ENCODE results near the gene CUL4B. TPM values are rescaled to one million over a fixed set of nuclear protein-coding genes. Genes with fewer than 3 reads are reported as not detected.

CUL4B gene
- total and polyA plus RNA-seq, 4 experiments from 2014 or later = 24.3 to 61.0 (median 39.9) TPM

GRCh38 chrX:120560405-120560841 is 339 bp downstream of the CUL4B start:
- no peaks in the 10 kb centered on the region for H3K27me3 ChIP-seq (ENCODE audit: insufficient read depth, low read length)
- Mint-ChIP-seq H3K36me3 (peaks cover 4 to 27% of the 10 kb centered on the region in 2 donors), H3K4me1 (peaks cover 10 to 46% (median 18%) of the 10 kb centered on the region in 4 donors), H3K27ac (peak overlapping the region; percentile 94 to 98 (median 96)), H3K27me3 (no peaks in the 10 kb centered on the region), H3K9me3 (no peaks in the 10 kb centered on the region), H3K4me3 (peak overlapping the region; percentile 91 to 99 (median 94))
- H3K36me3 ChIP-seq (ENCODE audit: insufficient read depth, low read length) = no peaks in the 10 kb centered on the region
- peak in 2 of 5 donors; percentile 49 to 64 for DNase-seq
- no peaks in the 10 kb centered on the region for H3K9me3 ChIP-seq (ENCODE audit: control insufficient read depth in 1 of 2, low read length in 2 of 2)
- H3K4me3 ChIP-seq (ENCODE audit: low read length in 2 of 2) = peak overlapping the region; percentile 59 to 90
- POLR2A ChIA-PET (ENCODE audit: partially characterized antibody) = interaction anchor here (0.6 to 5.4 kb wide), 18 partner anchors 8 to 310 kb away, joined by 3 to 136 read pairs (median 4); partner anchors contain the start of genes C1GALT1C1, MCTS1 and ZBTB33
- H3K4me1 ChIP-seq (ENCODE audit: insufficient read depth, low read length) = peaks cover 34% of the 10 kb centered on the region
- CTCF ChIA-PET (ENCODE audit: partially characterized antibody) = interaction anchor here (2.2 kb wide), 1 partner anchor 44 kb away, joined by 12 read pairs; the partner anchor contains the start of gene MCTS1
- intact Hi-C loops (cut with micrococcal nuclease) = loop anchor here (5.0 kb wide), 1 partner anchor 73 kb away; no protein-coding TSS in a partner anchor
- peak overlapping the region; percentile 91 for H3K27ac ChIP-seq (ENCODE audit: low read depth, low read length)

- peak in 4 of 5 donors; percentile 2 to 17 (median 6) for DNase-seq
- Mint-ChIP-seq H3K4me3 (peak overlapping the region; percentile 91 to 99 (median 94)), H3K27me3 (no peaks in the 10 kb centered on the region), H3K4me1 (peaks cover 10 to 48% (median 20%) of the 10 kb centered on the region in 4 donors), H3K27ac (peak overlapping the region; percentile 94 to 98 (median 96)), H3K9me3 (no peaks in the 10 kb centered on the region), H3K36me3 (peaks cover 4 to 29% of the 10 kb centered on the region in 2 donors)
- Histone ChIP-seq H3K36me3 (ENCODE audit: insufficient read depth, low read length) (no peaks in the 10 kb centered on the region), H3K4me3 (ENCODE audit: low read length in 2 of 2) (peak overlapping the region; percentile 59 to 90), H3K4me1 (ENCODE audit: insufficient read depth, low read length) (peaks cover 35% of the 10 kb centered on the region), H3K9me3 (ENCODE audit: control insufficient read depth in 1 of 2, low read length in 2 of 2) (no peaks in the 10 kb centered on the region), H3K27ac (ENCODE audit: low read depth, low read length) (peak overlapping the region; percentile 91), H3K27me3 (ENCODE audit: insufficient read depth, low read length) (no peaks in the 10 kb centered on the region)
- intact Hi-C loops (cut with micrococcal nuclease) = loop anchor here (5.0 kb wide), 1 partner anchor 73 kb away; no protein-coding TSS in a partner anchor
- POLR2A ChIA-PET (ENCODE audit: partially characterized antibody) = interaction anchor here (0.6 to 5.4 kb wide), 11 partner anchors 12 to 309 kb away, joined by 3 to 136 read pairs (median 4); partner anchors contain the start of genes C1GALT1C1, MCTS1 and ZBTB33
- CTCF ChIA-PET (ENCODE audit: partially characterized antibody) = interaction anchor here (0.7 kb wide), 1 partner anchor 44 kb away, joined by 3 read pairs; the partner anchor contains the start of gene MCTS1
Observed at GRCh38 chrX:120559804-120560203, 958 bp downstream of the CUL4B start.

GRCh38 chrX:120556251-120556650 is 4.5 kb downstream of the CUL4B start:
- Mint-ChIP-seq H3K9me3 (no peaks in the 10 kb centered on the region), H3K4me1 (peaks cover 10 to 36% (median 19%) of the 10 kb centered on the region in 4 donors), H3K27ac (peak overlapping the region in 3 of 7 donors; percentile 29 to 73 (median 42)), H3K27me3 (no peaks in the 10 kb centered on the region), H3K36me3 (peaks cover 4 to 29% of the 10 kb centered on the region in 2 donors), H3K4me3 (peak overlapping the region in 3 of 8 donors; percentile 12 to 55 (median 20))
- Histone ChIP-seq H3K4me1 (ENCODE audit: insufficient read depth, low read length) (peaks cover 37% of the 10 kb centered on the region), H3K36me3 (ENCODE audit: insufficient read depth, low read length) (no peaks in the 10 kb centered on the region), H3K27ac (ENCODE audit: low read depth, low read length) (no peak overlapping the region), H3K27me3 (ENCODE audit: insufficient read depth, low read length) (no peaks in the 10 kb centered on the region), H3K9me3 (ENCODE audit: control insufficient read depth in 1 of 2, low read length in 2 of 2) (no peaks in the 10 kb centered on the region), H3K4me3 (ENCODE audit: low read length in 2 of 2) (no peak overlapping the region)
- DNase-seq = no peak
- POLR2A ChIA-PET (ENCODE audit: partially characterized antibody) = interaction anchor here (0.6 to 0.8 kb wide), 2 partner anchors 64 to 74 kb away, joined by 3 read pairs; partner anchors contain the start of gene C1GALT1C1
- CTCF ChIA-PET (ENCODE audit: partially characterized antibody) = no interaction called here
- intact Hi-C loops (cut with micrococcal nuclease) = no loop called here

GRCh38 chrX:120549483-120550452 is 11.0 kb downstream of the CUL4B start:
- H3K4me1 Mint-ChIP-seq = peaks cover 7 to 11% (median 10%) of the 10 kb centered on the region in 4 donors
- H3K36me3 ChIP-seq (ENCODE audit: insufficient read depth, low read length) = no peaks in the 10 kb centered on the region
- peak overlapping the region in 1 of 8 donors; percentile 43 for H3K4me3 Mint-ChIP-seq
- peak overlapping the region in 2 of 7 donors; percentile 0 to 7 for H3K27ac Mint-ChIP-seq
- no peaks in the 10 kb centered on the region for H3K9me3 ChIP-seq (ENCODE audit: control insufficient read depth in 1 of 2, low read length in 2 of 2)
- H3K36me3 Mint-ChIP-seq = peaks cover 3 to 25% of the 10 kb centered on the region in 2 donors
- POLR2A ChIA-PET (ENCODE audit: partially characterized antibody) = no interaction called here
- H3K4me1 ChIP-seq (ENCODE audit: insufficient read depth, low read length) = peaks cover 8% of the 10 kb centered on the region
- no peaks in the 10 kb centered on the region for H3K27me3 Mint-ChIP-seq
- H3K27ac ChIP-seq (ENCODE audit: low read depth, low read length) = no peak overlapping the region
- no peaks in the 10 kb centered on the region for H3K27me3 ChIP-seq (ENCODE audit: insufficient read depth, low read length)
- no peaks in the 10 kb centered on the region for H3K9me3 Mint-ChIP-seq
- CTCF ChIA-PET (ENCODE audit: partially characterized antibody) = no interaction called here
- DNase-seq = no peak
- intact Hi-C loops (cut with micrococcal nuclease) = no loop called here
- H3K4me3 ChIP-seq (ENCODE audit: low read length in 2 of 2) = no peak overlapping the region

- no peak for DNase-seq
- H3K4me1 ChIP-seq (ENCODE audit: insufficient read depth, low read length) = no peaks in the 10 kb centered on the region
- H3K36me3 ChIP-seq (ENCODE audit: insufficient read depth, low read length) = peaks cover 27% of the 10 kb centered on the region
- Mint-ChIP-seq H3K36me3 (peaks cover 11 to 63% of the 10 kb centered on the region in 2 donors), H3K4me1 (peaks cover 0 to 2% (median 0%) of the 10 kb centered on the region in 4 donors), H3K4me3 (no peak overlapping the region), H3K27ac (peak overlapping the region in 3 of 7 donors; percentile 5 to 31 (median 19)), H3K9me3 (no peaks in the 10 kb centered on the region), H3K27me3 (no peaks in the 10 kb centered on the region)
- no peak overlapping the region for H3K27ac ChIP-seq (ENCODE audit: low read depth, low read length)
- H3K27me3 ChIP-seq (ENCODE audit: insufficient read depth, low read length) = no peaks in the 10 kb centered on the region
- H3K9me3 ChIP-seq (ENCODE audit: control insufficient read depth in 1 of 2, low read length in 2 of 2) = no peaks in the 10 kb centered on the region
- intact Hi-C loops (cut with micrococcal nuclease) = no loop called here
- ChIA-PET POLR2A (ENCODE audit: partially characterized antibody) (no interaction called here), CTCF (ENCODE audit: partially characterized antibody) (no interaction called here)
- H3K4me3 ChIP-seq (ENCODE audit: low read length in 2 of 2) = no peak overlapping the region
Observed at GRCh38 chrX:120536061-120536460, 24.7 kb downstream of the CUL4B start.

GRCh38 chrX:120534413-120535205 is 26.2 kb downstream of the CUL4B start:
- H3K36me3 ChIP-seq (ENCODE audit: insufficient read depth, low read length) = peaks cover 31% of the 10 kb centered on the region
- H3K4me1 Mint-ChIP-seq = peaks cover 0 to 2% (median 0%) of the 10 kb centered on the region in 4 donors
- no peak overlapping the region for H3K27ac ChIP-seq (ENCODE audit: low read depth, low read length)
- peaks cover 11 to 61% of the 10 kb centered on the region in 2 donors for H3K36me3 Mint-ChIP-seq
- no peak overlapping the region for H3K4me3 ChIP-seq (ENCODE audit: low read length in 2 of 2)
- H3K27me3 ChIP-seq (ENCODE audit: insufficient read depth, low read length) = no peaks in the 10 kb centered on the region
- no peak overlapping the region for H3K27ac Mint-ChIP-seq
- no peaks in the 10 kb centered on the region for H3K9me3 Mint-ChIP-seq
- ChIA-PET CTCF (ENCODE audit: partially characterized antibody) (no interaction called here), POLR2A (ENCODE audit: partially characterized antibody) (no interaction called here)
- DNase-seq = no peak
- intact Hi-C loops (cut with micrococcal nuclease) = no loop called here
- no peaks in the 10 kb centered on the region for H3K27me3 Mint-ChIP-seq
- H3K4me3 Mint-ChIP-seq = no peak overlapping the region
- H3K9me3 ChIP-seq (ENCODE audit: control insufficient read depth in 1 of 2, low read length in 2 of 2) = no peaks in the 10 kb centered on the region
- H3K4me1 ChIP-seq (ENCODE audit: insufficient read depth, low read length) = no peaks in the 10 kb centered on the region

All from CD4-positive, alpha-beta memory T cell (primary cell).